Stimulated activated CD4-positive, alpha-beta T cell treated with anti-CD3 and anti-CD28 coated beads, TNF-alpha, amount 100 ng/mL, for 24 hours (primary cell): ENCODE results near the gene P3H4.

Experiments used
- DNase-seq, 3 experiments: peaks; one replicate each; pipeline ENCODE4 v3.0.0-alpha.2; 2020; ENCODE audit warnings: low read depth in 3 of 3

The P3H4 gene

DNA sequence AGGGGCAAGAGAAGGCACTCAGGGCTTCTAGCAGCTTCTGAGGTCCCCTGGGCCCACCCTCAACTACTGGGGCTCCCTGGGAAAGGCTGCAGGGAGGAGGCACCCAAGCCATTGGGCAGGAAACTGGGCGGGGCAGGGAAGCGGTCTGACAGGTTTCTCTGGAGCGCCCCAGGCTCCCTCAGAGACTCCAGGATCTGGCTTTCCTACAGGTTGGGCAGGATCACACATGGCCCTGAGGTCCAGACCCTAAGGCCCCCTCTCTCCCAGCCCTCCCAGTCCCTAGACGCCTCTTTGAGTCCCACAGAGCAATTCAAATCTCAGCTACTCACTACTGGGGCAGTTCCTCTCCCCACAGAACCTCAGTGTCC, 39.5 kb downstream of the P3H4 start:
- DNase-seq, result no peak

- DNase-seq, result no peak
These were observed 40.2 kb downstream of the P3H4 start for GRCh38 chr17:41771389-41772206.

DNA sequence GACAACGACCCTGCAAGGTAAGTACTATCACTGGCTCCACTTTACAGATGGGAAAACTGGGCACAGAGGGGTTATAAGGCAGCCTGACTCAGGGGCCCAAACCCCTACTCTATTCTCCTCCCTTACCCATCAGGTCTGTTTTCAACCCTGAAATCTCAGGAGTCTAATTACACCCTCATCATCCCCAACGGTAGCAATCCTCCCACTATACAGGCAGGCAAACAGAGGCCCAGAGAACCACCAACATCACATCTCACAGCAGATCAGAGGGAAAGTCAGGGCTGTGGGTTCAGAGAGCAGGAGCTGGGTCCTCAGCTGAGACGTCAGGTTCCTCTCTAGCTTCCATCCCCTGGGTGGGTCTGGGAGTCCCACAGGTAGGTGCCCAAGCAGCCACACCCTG, 41.8 kb downstream of the P3H4 start:
- DNase-seq, result no peak

DNA sequence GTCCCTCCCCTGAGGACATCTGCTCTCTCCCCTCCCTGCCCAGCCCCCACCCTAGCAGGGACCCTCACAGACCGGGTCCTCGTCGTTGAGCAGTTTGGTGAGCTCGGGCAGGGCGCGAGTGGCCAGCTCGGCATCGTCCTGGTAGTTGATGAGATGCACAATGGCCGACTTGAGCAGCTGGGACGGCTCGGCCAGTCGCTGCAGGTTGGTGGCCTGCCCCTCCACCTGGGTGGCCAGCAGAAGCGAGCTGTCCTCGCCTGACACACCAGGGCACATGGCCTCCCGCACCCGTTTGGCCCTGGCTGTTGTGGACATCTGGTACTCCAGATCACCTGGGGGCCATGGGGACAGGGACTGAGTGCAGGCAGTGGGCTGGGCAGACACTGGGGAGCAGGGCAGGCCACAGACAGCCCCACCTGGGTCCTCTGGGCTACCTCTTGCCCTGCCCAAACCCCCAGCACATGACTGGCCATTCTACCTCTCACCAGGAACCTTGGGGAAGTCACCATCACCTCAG, 42.3 kb downstream of the P3H4 start:
- no peak for DNase-seq

GRCh38 chr17:41768682-41769288, 43.0 kb downstream of the P3H4 start:
- DNase-seq, result no peak

- no peak for DNase-seq
These were observed 44.3 kb downstream of the P3H4 start for GRCh38 chr17:41767324-41768042.

DNA sequence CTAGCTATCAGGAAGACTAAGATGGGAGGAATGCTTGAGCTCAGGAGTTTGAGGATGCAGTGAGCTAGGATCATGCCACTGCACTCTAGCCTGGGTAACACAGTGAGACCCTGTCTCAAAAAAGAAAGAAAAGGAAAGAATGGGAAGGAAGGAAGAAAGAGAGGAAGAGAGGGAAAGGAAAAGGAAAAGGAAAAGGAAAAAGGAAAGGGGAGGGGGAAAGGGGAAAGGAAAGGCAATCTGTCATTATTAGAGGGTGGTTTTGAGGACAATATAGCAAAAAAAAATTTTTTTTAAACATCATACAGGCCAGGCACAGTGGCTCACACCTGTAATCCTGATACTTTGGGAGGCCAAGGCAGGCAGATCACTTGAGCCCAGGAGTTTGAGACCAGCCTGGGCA, 45.6 kb downstream of the P3H4 start:
- no peak for DNase-seq

GRCh38 chr17:41763327-41763726, 48.4 kb downstream of the P3H4 start:
- DNase-seq, result no peak

DNA sequence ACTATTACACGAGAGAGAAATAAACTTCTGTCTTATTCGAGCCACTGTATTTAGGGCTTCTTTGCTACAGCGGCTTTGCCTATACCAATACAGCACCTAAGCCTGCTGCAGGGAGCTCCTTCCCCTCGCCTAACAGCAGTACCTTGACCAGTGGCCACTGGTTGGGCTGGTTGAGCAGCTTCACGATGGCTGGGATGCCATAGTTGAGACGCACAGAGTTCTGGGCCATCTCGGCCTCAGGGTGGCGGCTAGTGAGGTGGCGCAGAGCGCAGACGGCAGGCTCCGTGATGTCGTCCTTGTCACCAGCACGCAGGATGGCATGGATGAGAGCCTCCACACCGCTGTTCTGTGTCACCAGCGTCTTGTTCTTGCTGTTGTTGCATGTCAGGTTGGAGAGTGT, 48.9 kb downstream of the P3H4 start:
- DNase-seq, result no peak

DNA sequence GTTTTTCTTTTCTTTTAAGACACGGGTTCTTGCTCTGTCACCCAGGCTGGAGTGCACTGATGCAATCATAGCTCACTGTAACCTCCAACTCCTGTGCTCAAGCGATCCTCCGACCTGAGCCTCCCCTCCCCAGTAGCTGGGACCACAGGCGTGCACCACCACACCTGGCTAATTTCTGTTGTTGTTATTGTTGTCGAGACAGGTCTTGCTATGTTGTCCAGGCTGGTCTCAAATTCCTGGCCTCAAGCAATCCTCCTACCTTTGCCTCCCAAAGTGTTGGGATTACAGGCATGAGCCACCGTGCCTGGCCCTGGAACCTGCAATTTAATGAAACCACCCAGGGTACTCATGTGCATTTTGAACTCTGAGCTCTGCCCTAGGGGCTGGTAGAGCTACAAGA, 49.4 kb downstream of the P3H4 start:
- DNase-seq, result no peak

DNA sequence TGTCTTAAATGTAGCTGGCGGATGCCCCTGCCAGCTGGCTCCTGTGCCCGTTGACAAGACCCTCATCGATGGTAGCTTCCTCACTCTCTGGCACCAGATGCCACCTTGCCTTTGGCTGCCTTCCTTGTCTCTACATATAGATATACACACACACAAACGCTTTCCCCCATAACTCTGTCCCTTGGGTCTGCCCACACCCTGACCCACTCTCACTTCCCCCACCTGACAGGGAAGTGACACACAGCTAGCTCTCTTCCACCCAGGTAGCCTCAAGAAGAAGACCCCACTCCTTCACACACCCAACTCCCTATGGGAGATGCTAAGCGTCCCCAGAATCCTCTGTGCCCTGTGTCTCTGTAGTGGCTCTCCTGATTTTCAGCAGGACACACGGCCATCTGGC, 50.9 kb downstream of the P3H4 start:
- no peak for DNase-seq

DNA sequence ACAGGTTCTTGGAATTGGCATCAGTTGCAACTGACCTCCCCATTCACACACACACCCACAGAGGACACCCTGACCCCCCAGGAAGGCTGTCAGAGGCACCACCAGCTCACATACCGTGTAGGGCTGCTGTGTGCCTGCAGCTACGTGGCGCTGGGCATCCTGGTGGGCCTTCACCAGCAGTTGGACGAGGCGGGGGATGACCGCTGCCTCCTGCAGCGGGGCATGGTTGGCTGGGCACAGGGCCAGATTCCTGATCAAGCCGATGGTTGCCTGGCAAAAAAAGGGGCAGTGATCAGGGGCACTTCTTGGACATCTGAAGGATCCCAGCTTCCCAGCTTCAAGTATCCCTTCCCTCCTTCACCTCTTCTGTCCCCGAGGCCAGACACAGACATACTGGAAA, 53.1 kb downstream of the P3H4 start:
- DNase-seq, result no peak

GRCh38 chr17:41754066-41754465, 57.7 kb downstream of the P3H4 start:
- DNase-seq, result no peak
